ENCODE results near the gene PTPRK. TPM values are rescaled to one million over a fixed set of nuclear protein-coding genes. Genes with fewer than 3 reads are reported as not detected.

The PTPRK gene
- total RNA-seq, 1 donor from 2014 or later: 38.2 TPM

DNA sequence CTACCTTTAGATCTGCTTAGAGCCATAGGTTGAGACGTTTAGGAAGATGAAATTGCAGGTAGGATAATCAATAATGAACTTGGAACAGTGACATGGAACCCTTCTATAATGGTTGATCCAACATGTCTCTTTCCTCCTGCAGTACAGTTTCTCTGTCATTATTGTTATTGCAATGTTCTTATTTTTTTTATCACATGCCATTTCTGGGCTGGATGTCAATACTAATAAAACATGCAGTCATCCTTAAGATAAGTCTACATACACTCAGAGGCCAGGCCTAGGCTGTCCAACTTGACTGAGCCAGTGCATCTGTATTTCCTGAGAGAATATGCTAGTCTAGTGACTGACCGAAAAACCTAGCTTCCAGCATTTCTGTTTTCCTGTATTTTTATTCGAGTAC, 544.3 kb downstream of the PTPRK start:
- ATAC-seq: no peak

DNA sequence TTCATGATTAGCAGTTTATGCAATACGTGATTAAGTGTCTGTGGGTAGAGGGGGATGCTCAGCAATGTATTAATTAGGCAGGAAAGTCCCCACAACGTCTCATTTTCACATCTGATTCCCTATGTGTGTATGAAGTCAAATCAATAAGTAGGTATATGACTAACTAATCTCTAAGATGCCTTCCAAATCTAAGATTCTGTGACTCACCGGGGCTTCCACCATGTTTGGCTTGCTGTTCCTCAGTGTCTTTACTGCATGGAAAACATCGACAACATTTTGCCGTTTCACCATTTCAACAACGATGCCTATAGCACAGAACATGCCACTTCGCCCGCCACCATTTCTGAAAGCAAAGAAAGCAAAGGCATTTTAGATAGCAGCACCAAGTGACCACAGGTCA, 547.6 kb downstream of the PTPRK start:
- ATAC-seq (no peak), DNase-seq (ENCODE audit: low spot score) (no peak)

More for the DNA sequence above, 544.3 kb downstream of the PTPRK start:
- no peak for DNase-seq (ENCODE audit: low spot score)

DNA sequence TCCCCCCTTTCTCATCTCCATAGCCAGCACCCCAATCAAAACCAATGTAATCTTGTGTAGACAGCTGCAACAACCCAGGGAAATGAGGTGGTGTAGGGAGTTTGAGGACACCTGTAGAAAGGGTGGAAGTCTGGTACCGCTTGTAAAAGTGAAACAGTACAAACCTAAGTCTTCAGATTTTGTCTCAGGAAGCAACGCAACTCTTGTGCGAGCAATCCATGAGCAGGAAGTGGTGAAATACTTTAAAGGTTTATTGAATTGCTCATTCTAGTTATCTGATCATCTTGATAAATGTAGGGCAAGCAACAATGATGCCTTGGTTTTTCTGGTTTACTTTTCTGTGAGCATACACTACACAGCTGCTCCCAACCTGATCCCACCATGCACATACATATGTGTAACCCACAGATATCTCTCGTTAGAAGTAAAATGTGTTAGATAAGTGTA, 548.4 kb downstream of the PTPRK start:
- ATAC-seq: no peak

DNA sequence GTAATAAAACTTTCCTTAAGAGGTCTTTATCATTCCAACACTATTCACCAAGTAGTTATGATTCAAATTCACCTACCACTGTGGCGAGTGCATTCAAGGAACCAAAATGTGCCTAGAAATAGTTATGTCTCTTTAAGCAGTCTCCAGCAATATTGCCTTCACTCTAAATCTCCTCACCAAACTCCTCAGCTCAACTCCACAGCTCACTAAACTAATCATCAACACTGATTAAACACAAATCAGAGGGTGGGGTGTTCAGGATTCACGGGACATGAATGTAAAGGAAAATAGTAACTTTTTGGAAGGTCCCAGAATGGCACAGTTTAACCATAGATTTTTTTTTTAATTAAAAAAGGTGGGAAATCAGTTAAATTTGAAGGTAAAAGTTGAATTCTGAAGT, 549.0 kb downstream of the PTPRK start:
- ATAC-seq (no peak), DNase-seq (ENCODE audit: low spot score) (no peak)

More for the DNA sequence above, 548.4 kb downstream of the PTPRK start:
- DNase-seq (ENCODE audit: low spot score): no peak

DNA sequence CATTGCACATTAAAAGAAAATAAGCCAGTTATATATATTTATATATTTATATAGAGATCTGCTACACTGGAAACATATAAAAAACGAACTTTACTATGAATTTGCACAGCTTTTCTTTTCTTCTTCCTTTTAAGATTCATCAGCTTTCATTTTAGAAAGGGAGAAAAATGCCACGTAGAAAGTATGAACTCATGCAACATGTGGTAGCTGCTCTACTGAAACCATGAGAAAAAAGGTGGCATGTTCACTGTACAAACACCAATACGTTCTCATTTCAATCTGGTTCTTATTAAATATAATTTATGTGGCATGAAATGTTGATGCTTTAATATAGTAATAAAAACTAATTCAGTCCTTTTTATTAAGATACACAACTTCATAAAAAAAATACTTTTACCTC, 550.7 kb downstream of the PTPRK start:
- ATAC-seq (no peak), DNase-seq (ENCODE audit: low spot score) (no peak)

DNA sequence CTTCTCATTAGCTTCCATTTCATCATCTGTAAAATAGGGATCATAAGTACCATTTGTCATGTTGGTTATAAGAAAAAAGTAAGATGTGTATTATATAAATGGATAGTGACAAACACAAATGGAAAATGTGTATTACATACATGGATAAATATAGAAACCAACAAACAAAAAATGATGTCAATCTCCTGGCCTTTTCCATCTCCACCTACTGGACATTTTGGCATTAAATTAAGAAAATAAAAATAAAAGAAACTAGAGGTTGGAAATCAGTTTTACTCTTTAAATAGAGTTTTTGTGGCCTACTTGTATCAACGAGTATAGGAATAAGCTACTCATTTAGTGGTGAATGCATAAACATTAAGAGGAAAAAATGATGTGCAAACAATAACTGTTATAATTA, 552.0 kb downstream of the PTPRK start:
- ATAC-seq (no peak), DNase-seq (ENCODE audit: low spot score) (no peak)

DNA sequence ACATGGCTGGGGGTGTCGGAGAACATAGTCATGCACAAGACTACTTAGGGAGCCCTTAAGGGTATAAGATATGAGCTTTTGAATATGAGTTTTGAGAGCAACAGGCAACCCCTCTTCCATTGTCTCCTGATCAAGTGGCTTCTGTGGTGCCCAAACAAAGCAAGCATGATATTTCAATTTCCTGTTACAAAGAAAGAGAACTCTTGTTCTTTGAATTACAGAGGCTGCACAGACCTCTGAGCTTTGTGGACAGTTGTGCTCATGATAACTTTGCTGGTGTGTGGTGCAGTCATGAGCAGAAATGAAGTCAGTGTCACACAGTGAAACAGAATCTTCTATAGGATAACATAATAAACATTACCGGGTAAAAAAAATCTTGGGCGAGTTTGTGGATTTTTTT, 552.7 kb downstream of the PTPRK start:
- no peak for DNase-seq (ENCODE audit: low spot score)
- no peak for ATAC-seq

DNA sequence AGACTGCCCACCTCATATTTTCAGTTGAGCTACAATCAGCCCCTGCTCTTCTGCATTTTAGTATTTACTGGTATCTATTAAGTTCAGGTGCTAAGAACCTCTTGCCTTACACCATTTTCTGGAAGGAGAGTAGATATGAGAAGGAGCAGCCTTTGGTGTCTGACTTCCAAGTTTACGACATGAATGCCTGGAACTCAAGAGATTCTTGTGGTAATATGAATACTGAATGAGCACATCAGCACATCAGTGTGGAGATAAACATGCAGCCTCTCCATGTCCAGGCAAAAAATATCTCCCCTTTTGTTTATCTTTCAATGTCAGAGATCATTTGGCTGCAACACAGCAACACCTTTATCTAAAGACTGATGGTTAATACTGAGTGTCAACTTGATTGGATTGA, 553.8 kb downstream of the PTPRK start:
- no peak for DNase-seq (ENCODE audit: low spot score)
- no peak for ATAC-seq

DNA sequence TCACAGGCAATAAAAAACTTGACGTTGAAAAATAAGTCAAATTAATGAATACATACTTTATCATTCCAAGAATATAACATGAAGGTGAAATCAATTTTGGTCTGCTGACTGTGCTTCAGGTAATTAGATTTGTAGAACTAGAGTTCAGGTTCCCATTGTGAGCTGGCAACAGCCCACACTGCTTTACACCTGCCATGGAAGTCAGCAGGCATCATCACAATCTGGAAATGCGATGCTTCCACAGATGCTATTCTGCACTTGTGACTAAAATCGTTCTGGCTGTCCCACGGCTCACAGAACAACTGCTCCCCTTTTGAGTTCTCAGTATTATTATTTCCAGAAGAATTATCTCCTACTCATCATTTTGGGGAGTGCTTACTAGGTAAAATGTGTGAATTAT, 556.9 kb downstream of the PTPRK start:
- ATAC-seq (no peak), DNase-seq (ENCODE audit: low spot score) (no peak)

DNA sequence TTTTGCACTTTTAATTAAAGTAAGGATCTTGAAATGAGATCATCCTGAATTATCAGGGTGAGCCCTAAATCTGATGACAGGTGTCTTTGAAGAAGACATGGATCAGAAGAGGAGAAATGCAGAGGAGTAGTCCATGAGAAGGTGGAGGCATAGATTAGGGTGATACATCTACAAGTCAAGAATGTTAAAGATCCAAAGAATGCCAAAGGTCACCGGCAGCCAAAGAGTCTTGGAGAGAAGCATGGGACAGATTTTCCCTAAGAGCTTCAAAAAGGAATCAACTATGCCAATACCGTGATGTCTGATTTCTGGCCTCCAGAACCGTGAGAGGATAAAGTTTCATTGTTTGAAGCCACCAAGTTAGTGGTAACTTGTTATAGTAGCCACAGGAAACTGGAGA, 560.5 kb downstream of the PTPRK start:
- no peak for ATAC-seq

DNA sequence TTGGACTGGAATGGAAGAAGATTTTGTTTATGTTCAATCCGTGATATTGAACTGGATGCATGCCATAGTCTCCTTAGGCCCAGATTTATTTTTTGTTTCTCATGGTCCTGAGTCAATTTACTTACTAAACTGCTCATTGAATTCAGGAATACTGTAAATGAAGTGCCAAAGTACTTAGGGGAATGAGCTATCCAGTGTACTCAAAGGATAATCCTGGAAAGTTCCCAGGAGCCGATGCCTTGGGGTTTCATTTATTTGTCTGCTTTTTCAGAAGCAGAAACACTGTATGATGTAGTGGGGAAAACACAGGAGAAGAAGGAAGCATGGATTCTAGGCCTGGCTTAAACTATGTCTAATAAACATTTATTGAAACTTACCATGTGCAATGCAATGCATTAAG, 563.4 kb downstream of the PTPRK start:
- DNase-seq (ENCODE audit: low spot score) (no peak), ATAC-seq (no peak)

More for the DNA sequence above, 560.5 kb downstream of the PTPRK start:
- no peak for DNase-seq (ENCODE audit: low spot score)

DNA sequence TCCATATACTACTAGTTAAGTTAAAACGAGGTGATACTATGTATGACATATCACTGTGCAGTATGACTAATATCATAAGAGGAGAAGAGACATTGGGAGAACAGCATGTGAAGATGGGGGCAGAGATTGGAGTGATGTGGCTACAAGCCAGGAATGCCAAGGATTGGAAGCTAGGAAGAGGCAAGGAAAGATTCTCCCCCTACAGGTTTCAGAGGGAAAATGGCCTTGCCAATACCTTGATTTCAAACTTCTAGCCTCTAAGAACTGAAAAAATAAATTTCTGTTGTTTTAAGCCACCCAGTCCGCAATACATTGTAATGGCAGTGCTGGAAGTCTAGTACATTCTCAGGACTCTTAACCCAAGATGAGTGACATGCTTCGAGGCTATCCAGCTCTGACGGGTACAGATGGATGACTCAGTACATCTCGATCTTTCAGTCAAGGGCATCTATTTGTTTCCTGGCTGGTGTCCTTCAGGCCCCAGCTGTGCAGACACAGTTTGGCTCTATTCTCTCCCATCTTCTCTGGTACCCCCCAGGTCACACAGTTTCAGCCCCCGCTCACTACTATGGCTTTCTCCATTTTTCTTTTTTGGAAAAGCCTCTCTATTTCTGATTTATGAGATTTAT, 564.0 kb downstream of the PTPRK start:
- ATAC-seq: no peak
- no peak for DNase-seq (ENCODE audit: low spot score)

DNA sequence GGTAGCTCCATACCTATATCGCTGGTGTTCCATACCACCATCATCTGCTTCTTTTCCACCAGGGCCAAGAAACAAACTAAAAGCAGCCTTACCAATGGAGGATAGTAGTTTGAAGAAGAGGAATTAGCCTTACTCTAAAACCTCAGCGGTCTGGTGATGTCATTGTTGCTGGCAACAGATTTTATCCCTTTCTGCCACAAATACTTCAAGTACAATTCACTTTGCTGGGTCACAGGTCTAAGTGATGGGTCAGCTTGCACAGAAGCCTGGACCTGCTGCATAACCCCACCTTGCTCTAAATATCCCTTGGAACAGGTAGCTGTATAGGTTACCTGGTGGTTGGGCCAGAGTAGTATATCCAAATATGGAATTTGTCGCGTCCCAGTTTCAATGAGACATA, 566.3 kb downstream of the PTPRK start:
- DNase-seq (ENCODE audit: low spot score) (no peak), ATAC-seq (no peak)

DNA sequence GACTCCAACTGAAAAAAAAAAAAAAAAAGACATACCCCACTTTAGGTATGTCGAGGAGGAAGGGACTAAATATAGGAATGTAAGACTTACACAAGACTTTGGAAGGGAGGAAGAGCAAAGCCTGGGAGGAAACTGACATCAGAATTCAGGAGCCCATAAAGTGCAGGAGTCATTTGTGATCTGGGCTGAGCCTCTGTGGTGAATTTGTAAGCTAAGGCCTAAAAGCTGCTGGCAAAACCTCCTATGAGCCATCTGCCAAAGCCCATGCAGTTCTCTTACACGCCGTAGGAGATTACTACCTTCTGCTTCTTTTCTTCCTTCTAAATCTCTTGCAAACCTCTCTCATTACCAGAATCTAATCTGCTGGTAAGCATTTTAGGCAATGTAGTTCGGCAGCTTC, 567.6 kb downstream of the PTPRK start:
- ATAC-seq: no peak
- no peak for DNase-seq (ENCODE audit: low spot score)

DNA sequence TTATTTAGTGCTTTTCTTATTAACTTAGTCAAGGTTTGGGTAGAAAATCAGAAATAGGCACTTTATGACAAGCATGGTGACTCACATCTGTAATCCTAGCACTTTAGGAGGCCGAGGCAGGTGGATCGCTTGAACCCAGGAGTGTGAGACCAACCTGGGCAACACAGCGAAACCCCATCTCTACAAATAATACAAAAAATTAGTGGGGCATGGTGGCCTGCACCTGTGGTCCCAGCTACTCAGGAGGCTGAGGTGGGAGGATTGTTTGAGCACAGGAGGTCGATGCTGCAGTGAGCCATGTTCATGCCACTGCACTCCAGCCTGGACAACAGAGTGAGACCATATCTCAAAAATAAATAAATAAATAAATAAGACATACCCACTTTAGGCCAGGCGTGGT, 568.2 kb downstream of the PTPRK start:
- DNase-seq (ENCODE audit: low spot score): no peak
- no peak for ATAC-seq

DNA sequence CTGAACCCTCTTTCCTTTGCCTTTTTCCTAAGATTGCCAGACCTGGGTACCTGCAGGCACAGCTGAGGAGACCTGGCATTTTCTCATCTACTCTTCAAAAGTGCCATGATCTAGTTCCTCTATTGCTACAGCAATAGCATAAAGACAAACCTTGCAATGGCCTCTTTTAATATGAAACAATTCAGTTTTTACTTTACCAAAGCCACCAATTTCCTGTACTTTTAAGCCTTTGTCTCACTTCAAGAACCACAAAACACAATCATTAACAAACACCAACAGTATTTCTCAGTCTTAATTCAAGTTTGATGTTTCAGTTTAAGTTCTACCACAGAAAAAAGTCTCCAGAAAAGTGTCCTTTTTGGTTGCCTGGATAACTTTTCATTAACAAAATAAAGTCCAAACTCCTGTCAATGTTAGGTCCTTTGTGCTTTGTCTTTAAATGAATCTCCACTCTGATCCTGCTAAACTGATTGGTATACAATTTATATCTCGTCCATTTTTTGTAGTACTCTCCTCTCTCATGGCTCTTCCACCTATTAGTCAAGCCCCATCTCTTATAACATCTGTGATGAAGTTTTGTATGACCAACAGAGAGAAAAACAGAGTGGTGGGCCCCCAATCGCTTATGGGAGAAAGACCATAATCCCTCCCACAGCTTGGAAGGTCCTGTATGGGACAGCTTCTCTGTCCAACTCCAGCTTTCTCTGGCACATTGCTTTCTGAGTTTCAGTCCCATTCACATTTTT, 569.1 kb downstream of the PTPRK start:
- no peak for DNase-seq (ENCODE audit: low spot score)
- ATAC-seq: no peak

DNA sequence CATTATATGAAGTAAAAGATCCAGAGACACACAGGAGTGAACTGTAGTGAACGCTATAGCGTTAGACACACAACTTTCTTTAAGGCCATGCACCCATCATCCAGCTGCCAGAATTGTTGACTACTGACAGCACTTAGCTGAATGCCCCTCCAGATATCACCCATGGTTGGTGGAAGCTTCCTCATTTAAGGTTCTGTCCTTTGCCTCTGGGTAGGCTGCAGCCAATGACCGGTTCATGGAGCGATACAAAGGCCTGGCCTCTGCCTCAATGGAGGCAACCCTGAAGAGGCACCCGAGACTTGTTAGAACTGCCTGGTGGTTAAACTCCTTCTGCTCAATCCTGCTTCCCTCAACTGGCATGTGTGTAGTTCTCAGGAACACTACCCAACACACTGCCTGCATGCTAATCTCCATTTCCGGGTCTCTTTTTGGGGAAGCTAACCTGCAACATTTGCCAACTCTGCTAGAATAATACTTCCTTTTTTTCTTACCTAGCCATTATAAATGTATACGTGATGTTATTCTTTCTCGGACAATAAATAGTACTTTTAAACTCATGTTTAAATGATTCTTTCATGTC, 569.7 kb downstream of the PTPRK start:
- DNase-seq (ENCODE audit: low spot score): no peak
- ATAC-seq: no peak

DNA sequence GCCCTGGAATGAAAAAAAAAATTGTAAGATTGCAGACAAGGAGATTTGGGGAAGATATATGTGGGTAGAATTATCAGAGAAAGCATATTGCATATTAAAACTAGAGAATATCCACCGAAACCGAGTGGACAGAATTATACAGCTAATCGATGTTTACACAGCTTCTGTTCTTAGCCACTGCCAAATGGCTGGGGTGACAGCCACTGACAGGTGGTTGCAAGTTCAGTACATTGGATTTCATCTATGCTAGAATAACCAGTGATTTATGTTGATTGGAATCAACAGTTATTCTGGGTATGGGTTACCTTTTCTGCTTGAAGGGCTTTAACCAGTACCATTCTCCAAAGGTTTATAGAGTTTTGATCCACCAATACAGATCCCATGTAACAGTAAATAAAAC, 571.1 kb downstream of the PTPRK start:
- no peak for ATAC-seq
- no peak for DNase-seq (ENCODE audit: low spot score)

DNA sequence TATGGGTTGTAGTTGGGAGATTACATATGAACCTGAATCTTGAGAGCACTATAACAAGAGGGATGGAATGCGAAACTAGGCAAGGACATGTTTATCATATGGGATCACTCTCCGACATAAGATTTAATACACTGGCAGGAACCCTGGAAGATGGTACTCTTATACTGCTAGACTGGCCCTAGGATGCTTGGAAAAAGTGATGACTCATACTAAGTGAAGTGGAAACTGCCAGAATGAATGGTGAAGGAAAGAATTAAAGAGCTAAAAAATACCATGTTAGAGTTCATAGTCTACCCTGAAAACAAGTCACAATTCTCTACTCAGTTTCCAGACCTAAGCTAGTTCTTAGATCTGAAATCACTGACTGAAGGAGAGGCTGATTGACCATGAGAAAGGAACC, 574.0 kb downstream of the PTPRK start:
- no peak for DNase-seq (ENCODE audit: low spot score)
- no peak for ATAC-seq

DNA sequence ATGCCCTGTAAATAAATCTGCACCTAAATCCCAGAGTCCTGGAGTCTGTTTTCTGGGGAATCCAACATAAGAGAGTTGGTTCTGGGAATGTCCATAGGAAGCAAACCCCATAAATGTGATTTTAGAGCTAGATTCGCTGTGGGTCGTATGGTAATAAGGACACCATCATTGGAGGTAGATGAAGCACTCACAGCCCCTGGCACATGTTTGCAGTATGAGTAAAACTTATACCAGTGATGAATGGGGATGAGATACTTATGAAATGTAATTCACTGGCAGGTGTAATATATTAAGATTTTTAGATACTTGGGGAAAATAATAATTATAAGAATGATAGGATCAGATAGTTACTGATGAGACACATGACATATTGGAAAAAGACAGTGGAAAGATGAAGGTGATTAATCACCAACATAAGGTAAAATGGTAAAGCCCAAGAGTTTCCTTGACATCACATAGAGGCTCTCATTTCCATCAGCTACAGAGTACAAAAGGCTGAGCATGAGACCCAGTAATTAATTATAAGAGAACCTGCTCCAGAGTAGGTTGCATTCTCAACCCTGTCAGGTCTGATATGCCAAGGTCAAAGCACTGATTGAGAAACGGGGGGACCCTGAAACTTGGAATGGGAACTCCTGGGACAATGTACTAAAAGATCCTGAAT, 574.8 kb downstream of the PTPRK start:
- no peak for ATAC-seq
- DNase-seq (ENCODE audit: low spot score): no peak

DNA sequence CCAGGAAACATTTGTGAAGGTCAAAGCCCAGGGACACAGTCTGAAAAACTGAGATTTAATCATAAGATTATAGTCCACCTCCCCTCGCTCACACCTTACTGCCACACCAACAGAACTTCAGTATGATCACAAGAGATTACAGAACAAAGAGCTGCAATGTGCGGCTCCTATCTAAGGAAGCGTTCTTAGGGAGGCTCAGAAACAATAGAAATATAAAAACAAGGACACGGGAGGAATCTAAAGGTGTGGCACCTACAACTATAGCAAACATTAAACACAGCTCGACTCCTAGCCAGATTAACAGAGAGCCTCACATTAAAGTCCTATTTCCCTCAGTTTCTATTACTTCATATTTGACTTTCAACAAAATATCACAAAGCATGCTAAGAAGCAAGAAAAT, 579.2 kb downstream of the PTPRK start:
- DNase-seq (ENCODE audit: low spot score) (no peak), ATAC-seq (no peak)

All from left lobe of liver (tissue), 2 donors.